GM10248 (cell line): ENCODE data around the gene BARX2.

Source experiments
- CTCF ChIA-PET: fragments of 300-600 bp; sonication (Branson Sonifier 250); formaldehyde crosslinking; extraction: SDS; loops from one replicate; lab custom pipeline; 2021; ENCODE audit warnings: antibody characterized with exemption; lab: Yijun Ruan, JAX
- POLR2A ChIA-PET: fragments of 350-650 bp; sonication (Branson Sonifier 250); formaldehyde crosslinking; extraction: SDS; loops from one replicate; lab custom pipeline; 2020; ENCODE audit warnings: antibody characterized with exemption; lab: Yijun Ruan, JAX
- DNase-seq: peaks from one replicate; pipeline ENCODE4 v3.0.0; 2012; ENCODE audit errors: extremely low spot score
- TF ChIP-seq, protein P1 (sequence below): IDR thresholded peaks from 2 replicates; pipeline ENCODE4 v1.5.1; 2012; ENCODE audit warnings: mild to moderate bottlenecking, low read depth; ENCODE audit errors: extremely low read depth, missing control alignments, control extremely low read depth

The BARX2 gene

DNA sequence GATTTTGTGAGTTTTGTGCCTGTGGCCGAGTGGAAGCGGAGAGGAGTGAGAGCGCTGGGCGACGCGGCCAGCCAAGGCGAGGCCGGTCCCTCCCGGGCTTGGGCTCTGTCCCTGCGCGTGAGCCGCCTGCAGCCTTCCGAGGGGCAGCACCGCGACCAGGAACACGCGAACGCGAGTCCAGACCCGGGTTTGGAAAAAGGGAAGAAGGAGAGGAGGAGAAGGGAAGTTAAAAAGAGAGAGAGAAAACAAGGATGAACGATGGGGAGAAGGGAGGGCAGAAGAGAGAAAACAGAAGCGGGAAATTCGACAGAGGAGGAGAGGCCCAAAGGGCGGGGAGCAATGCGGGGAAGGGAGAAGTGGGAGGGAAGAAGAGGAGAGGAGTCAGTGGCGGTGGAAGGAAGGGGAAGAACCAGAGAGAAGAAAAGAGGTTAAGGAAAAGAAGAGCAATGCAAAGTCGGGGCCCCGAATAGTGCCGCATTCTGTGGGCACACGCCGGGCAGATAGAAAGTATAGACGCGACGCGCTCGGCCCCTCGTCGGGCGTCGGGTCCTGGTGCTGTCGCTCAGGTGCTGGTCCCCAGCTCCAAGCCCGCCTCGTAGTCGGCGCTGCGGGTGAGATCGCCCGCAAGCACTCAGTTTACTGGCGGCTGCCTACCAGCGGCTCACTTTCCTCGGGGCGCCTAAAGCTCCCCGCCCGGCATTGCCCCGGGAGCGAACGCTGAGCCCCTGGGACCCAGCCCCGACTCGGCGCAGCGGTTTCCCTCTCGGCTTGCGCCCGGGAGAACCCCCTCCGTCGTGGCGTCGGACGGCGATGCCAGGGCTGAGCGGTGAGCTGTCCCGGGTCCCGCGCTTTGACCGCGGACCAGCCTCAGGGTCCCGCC lies 2.8 kb upstream of the BARX2 start:
- ChIA-PET POLR2A (no interaction called here), CTCF (no interaction called here)
- no peak for DNase-seq
- TF ChIP-seq, protein P1, sequence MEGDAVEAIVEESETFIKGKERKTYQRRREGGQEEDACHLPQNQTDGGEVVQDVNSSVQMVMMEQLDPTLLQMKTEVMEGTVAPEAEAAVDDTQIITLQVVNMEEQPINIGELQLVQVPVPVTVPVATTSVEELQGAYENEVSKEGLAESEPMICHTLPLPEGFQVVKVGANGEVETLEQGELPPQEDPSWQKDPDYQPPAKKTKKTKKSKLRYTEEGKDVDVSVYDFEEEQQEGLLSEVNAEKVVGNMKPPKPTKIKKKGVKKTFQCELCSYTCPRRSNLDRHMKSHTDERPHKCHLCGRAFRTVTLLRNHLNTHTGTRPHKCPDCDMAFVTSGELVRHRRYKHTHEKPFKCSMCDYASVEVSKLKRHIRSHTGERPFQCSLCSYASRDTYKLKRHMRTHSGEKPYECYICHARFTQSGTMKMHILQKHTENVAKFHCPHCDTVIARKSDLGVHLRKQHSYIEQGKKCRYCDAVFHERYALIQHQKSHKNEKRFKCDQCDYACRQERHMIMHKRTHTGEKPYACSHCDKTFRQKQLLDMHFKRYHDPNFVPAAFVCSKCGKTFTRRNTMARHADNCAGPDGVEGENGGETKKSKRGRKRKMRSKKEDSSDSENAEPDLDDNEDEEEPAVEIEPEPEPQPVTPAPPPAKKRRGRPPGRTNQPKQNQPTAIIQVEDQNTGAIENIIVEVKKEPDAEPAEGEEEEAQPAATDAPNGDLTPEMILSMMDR, result no peak

DNA sequence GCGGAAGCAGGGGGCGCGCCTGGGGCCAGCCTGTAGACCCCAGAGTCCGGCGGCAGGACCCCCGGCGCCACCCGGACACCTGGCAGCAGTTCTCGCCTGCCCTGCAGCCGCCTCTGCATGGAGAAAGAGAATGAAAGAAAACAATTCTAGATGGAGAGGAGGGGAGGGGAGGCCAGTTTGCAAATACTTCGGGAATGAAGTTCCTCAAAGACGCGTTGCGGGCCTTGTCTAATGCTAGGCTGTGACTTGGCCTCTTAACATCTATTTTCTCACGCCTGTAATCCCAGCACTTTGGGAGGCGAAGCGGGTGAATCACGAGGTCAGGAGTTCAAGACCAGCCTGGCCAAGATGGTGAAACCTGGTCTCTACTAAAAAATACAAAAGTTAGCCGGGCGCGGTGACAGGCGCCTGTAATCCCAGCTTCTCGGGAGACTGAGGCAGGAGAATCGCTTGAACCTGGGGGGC lies 2.1 kb upstream of the BARX2 start:
- TF ChIP-seq, protein P1, result no peak
- ChIA-PET CTCF (no interaction called here), POLR2A (no interaction called here)
- DNase-seq, result no peak

- TF ChIP-seq, protein P1, result no peak
- CTCF ChIA-PET, result interaction anchor here (1.6 kb wide), 1 partner anchor 323 kb away, joined by 11 read pairs; no protein-coding TSS in a partner anchor
- POLR2A ChIA-PET, result no interaction called here
- no peak for DNase-seq
Observed at GRCh38 chr11:129374081-129374992, 1.3 kb upstream of the BARX2 start.

DNA sequence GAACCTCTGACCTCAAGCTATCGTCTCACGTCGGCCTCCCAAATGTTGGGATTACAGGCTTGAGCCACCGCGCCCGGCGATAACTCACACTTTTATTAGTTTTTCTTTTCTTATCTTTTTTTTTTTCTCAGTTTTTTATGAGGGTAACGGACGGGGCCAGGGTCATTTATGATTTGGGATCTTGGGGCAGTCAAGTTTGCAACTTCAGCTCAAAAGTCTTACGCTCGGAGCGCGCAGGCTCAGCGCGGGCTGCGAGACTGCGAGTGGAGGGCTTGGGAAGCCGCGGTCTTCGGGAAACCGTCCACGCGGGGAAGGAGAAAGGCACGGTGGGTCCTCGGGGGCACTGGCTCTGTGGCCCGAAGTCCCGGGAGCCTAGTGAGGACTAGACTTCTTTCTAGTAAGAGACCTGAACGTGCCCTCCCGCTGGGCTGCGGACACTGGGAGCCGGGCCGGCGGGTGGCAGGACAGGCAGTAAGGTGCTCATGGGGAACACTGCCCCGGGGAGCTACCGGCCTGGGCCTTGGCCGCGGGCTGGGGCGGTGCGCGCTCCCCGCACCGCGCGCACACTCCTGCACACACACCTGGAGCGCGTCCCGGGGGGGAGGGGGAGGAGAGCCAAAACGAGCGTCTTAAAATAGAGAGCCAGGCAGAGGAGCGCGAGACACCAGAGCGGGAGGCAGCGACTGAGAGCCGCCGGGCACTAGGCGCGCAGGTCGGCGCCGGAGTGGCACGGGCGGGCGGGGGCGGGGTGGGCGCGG lies 476 bp upstream of the BARX2 start:
- ChIA-PET POLR2A (no interaction called here), CTCF (interaction anchor here (0.6 to 2.4 kb wide), 8 partner anchors 12 to 377 kb away, joined by 3 to 11 read pairs (median 4); no protein-coding TSS in a partner anchor)
- TF ChIP-seq, protein P1, result no peak
- no peak for DNase-seq

DNA sequence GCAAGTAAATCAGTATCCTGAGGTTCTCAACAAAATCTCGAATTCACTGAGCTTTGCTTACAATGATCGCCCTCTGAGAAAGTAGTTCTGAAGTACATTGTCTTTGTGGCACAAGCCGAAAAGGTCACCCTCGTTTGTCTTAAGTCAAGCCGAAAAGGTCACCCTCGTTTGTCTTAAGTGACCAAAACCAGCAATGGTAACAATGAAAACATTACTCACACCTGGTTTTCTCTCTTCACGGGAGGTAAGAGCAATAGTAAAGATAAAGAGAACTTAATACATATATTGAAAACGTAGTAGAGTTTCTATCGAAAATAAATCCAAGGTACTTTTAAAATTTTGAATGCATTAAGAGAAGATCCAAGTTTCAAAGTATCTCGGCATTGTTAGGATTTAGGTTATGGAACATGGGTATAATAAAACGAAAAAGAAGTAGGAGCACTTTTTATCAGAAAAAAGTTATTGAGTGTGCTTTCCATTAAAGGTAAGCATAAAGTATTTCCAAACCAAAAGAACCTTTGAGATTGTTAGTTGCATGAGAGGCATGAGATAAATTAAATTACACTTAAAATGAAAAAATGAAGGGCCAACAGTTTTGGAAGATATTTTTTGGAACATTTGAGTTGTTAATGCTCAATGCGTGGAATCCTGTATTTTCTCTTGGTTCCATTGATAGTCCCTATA lies 1.2 kb downstream of the BARX2 start:
- no peak for DNase-seq
- ChIA-PET CTCF (interaction anchor here (1.1 to 2.4 kb wide), 6 partner anchors 8 to 375 kb away, joined by 4 to 8 read pairs (median 4); no protein-coding TSS in a partner anchor), POLR2A (no interaction called here)
- TF ChIP-seq, protein P1, result no peak
